NCI-H1417 treated with DMSO at 0.1 percent for 48 hours (cell line): Measurements from ENCODE around the gene RORC.
A peak's percentile ranks its signal among the peaks of the same experiment; 100 is the strongest.

Experiments
- DNase-seq: peaks from one replicate; lab custom pipeline; 2025; lab: John Stamatoyannopoulos, UW

RORC gene

DNA sequence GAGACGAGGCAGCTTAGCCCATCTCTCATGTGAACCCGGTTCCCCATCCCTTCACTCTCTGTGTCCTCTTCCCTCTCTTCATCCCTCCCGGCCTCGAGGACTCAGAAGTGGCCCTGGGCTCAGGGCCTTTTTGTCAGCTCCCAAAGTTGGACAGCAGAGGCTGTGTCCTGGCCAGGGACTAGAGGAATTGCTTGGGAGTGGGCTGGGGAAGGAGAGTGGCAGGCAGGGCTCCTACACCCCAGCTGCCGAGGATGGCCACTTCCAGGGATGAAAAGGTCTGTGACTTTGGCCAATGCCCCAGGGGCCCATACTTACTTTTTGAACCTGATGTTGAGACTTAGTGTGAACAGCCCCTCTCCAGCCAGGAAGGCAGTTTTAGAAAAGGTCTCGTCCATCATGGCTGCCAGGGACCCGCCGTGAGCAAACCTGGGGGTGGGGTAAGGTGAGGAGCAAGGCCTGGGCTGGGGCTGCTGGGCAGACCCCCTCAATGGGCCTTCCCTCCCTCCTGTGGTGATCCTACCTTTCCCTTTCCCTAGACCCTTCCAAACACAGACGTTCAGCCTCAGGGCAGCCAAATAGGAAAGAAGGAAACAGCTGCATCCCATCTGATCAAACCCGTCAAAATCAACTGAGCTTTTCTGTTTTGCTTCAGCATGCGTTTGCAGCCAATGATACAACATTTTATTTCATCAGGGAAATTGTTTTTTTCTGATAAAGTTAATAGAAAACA, 16.4 kb upstream of the RORC start:
- DNase-seq, result no peak

DNA sequence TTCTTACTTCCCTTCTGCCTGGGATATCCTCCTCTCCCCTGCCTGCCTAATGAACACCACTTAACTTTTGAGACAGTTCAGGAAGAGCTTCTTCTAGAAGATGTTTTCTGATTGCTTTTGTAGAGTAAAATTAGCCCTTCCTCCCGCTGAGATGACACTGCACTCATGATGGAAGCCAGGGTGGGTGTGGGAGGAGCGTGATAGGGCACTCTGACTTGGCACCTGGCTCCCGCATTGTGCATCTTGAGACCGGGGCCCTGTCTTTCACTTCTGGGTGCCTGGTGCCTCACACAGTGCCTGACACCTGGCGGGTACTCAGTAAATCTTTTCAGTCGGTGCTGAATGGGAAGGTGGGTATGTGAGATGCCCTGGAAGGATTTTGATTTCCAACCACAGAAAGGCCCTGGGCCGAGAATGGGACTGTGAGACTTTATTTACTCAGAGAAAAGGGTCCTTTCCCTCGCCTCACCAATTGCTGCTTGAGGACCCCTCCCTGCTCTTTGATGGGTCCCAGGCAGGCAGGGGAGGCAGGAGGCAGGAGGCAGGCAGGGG, 15.2 kb upstream of the RORC start:
- DNase-seq, result no peak

DNA sequence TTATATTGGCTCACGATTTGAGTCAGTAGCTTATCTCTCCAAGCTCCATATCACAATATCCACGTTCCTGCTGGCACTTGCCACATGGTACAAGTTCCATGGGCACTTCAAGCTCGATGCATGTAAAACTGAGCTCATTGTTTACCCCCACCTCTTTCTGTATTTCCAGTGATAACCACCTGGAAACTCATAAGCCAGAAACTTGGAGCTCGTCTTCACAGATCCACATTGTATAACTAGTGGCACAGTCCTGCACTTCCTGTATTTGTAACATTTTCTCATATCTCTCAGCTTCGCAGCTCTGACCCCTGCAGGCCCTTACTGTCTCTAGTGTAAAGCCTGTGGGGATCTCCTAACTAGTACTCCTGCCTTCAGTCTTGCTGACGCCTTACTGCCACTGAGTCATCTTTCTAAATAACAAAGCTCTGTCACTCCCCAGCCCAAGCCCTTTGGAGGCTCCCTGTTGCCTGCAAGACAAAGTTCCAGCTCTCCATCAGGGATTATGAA, 14.5 kb upstream of the RORC start:
- DNase-seq, result no peak

DNA sequence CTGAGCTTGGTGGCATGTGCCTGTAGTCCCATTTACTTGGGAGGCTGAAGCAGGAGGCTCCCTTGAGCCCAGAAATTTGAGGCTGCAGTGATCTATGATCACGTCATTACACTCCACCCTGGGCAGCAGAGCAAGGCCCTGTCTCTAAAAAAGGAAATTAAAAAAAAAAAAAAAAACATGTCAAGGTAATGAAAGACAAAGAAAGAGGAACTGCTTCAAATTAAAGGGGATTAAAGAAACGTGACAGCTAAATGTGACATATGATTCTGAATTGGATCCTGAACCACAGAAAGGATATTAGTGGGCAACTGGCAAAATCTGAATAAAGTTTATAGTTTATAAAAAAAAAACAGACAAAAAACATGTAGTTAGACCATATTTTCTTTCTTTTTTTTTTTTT, 11.8 kb upstream of the RORC start:
- DNase-seq, result no peak

DNA sequence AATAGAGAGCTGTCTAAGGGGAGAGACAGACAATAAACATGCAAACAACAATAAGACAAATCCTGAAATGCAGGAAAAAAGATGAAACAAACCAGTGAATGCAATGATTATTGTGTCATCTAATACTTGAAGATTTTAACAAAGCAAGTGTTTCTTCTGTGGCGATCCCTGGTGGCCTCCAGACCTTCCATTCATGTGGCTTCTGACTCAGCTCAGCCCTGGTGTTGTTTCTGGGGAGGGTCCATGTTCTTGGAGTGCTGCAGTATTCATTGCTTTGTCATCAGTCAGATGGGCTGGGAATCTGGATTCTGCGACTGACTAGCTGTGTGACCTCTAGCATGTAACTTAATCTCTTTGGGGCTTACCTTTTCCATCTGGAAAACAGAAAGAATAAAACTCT, 9.5 kb upstream of the RORC start:
- no peak for DNase-seq

DNA sequence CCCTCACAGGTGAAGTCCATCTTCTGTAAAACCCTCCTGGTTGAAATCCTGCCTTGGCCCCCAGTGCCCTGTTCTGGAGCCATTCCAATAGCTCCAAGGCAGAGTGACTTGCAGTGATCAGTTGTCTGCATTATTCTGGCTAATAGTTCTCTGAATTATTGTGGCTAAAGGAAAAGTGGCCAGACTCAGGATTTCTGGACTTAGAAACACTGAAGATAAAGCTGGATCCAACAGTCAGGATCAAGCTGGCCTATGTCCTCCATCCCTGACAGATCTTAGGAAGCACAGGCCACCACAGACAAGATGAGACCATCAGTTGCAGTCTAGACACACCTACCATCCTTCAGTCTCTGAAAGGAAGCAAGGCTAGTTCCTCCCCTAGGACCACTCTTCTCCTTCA, 8.8 kb upstream of the RORC start:
- DNase-seq, result no peak

DNA sequence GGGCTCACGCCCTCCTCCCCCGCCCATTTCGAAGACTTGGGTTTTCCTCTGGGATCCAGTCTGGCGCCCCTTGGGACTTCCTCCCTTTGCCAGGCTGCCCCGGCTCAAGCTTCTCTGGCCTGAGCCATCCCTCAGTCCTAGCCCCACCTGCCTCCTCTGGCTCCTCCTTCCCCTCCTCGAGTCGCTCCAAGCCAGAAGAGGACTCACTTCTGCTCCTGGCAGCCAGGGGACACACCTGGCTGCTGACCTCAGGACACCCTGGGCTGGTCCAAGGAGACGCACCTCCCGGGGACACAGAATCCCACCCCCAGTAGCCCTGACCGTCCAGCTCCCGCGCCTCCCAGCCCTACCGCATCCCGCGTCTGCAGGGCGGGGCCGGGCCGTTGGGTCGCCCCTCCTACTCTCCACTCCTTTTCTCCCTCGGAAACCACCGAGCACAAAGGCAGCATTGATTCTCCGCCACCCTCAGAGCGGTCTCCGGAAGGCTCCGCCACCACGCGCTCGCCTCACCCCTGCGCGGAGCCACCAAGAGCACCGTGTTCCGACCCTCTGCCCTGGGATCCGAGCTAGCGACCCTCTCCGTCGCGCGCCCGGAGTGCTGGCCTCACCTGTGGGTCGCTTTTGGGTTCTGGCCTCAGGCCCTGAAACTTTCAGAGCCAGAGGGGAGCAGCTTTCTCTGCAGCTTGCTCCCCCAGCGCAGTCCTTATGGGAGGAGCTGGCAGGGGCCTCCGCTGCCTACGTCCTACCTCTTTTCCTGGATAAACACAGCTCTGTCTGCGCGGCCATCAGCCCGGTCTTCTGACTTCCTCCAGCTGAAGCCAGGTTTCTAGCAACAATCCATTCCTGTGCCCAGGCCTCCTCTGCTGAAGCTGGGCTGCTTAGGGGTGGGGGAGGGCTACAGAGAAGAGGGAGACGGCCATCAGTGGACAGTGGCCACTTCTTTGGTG, 8.1 kb upstream of the RORC start, which contains the start of gene C2CD4D:
C2CD4D (minus strand) TSS at position 364 of the 947 bp plus-strand sequence. CDS start 831 bp downstream, outside the sequence.
- peak; percentile 20 for DNase-seq

DNA sequence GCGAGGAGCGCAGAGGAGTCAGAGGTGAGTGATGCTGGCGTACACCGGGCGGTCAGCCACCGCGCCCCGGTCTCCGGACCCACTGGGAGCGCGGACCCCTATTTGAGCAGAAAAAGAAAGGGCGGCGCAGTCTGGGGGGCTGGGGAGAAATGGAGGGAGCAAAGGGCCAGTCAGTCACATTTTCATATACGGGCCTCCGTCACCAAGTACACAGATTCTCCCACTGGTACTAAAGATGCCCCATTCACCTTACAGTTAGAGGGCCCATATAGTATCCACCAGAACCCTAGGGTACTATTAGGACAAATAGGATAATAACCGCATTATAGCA, 7.4 kb upstream of the RORC start:
- no peak for DNase-seq

DNA sequence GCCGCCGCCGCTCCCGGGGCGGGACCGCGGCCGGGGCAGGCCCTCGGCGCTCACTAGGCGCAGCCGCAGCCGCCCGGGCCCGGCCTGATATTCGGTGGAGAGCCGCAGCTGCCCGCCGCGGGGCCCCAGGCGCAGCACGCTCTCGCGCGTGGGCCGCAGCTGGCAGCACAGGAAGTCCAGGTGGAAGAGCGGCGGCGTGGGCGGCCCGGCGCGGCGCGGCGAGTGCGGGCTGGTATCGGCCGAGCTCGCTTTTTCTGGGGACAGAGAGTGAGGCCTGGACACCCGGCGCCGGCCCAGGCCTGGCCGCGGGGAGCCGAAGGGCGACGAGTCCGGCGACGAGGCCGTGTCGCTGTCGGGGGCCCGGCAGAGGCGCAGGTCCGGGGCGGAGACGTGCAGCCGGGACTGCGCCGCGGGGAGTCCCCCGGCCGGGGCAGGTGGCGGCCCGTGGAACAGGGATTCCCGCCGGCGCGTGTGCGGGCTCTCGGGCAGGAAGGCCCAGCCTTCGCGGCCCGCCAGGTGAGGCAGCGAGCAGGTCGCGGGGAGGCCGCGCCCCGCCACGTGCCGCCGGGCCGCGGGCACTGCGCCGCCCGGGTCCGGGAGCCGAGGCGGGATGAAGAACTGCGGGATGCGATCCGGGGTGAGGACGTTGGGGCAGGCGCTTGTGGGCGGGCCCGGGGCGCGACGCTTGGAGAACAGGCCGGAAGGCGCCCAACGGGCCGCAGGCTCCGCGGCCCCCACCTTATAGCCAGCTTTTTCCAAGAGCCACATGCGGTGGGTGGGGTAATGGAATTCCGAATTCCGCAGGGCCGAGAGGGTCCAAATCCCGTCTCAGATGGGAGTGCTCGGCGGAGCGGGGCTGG, 6.8 kb upstream of the RORC start:
- no peak for DNase-seq

DNA sequence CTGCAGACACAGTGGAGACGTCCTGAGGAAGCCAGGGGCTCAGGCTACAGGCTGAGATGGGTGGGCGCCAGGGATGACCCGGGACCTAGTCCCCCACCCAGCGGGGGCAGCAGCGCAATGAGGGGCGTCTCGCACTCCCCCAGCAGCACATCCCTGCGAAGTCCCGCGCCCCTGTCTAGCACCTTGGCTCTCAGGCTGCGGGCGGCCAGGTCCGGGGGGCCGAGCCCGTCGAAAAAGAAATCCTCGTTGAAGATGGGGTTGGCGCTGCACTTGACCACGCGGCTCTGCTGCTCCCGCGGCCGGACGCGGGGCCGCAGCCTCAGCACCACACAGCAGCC, 6.3 kb upstream of the RORC start:
- DNase-seq, result no peak

DNA sequence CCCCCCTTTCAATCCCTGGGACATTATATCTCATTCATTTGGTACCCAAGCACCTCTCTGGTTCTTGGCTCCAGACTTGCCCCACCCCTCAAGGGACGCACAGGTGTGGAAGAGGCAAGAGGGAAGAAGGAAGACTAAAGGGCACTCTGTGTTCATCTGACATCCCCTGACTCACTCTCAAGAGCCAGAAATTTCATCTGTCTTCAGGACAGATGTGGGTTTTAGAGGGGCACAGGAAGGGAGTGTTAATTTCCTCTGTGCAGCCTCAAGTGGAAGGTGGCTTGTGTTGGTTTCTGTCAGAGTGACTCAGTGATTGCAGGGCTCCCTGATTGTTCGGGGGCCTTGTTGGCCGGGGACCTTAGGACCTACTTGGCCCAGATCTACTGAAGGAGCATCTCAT, 5.6 kb upstream of the RORC start:
- DNase-seq, result no peak

DNA sequence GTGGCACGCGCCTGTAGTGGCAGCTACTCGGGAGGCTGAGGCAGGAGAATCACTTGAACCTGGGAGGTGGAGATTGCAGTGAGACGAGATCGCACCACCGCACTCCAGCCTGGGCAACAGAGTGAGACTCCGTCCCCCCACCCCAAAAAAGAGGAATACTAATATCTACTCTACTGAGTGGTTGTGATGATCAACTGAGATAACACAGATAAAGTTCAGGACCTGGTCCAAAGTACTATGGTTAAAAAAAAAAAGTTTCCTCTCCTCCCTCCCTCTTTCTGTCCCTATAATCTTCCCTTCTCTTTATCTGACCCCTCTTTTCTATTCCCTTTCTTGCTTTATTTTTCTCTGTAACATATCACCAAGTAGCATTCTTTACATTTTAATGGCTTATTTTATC, 4.0 kb upstream of the RORC start:
- no peak for DNase-seq

DNA sequence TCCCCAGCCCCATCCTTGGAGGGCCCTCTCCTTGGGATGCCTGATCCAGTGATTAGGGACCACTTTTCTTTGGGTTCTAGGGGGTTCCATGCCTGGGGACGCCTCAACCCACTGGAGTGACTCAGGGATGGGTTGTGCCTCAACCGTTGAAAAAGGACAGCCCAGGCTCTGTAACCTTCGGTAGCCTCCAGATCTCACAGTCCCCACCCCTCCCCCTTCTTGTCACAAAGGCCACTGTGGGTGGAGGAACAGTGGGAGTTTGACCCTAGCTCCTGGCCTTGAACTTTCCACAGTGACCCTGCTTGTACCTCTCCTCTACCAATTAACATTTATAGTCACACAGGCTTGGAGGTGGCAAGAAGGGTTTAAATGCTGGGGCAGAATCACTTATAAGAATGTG, 2.6 kb upstream of the RORC start:
- no peak for DNase-seq

DNA sequence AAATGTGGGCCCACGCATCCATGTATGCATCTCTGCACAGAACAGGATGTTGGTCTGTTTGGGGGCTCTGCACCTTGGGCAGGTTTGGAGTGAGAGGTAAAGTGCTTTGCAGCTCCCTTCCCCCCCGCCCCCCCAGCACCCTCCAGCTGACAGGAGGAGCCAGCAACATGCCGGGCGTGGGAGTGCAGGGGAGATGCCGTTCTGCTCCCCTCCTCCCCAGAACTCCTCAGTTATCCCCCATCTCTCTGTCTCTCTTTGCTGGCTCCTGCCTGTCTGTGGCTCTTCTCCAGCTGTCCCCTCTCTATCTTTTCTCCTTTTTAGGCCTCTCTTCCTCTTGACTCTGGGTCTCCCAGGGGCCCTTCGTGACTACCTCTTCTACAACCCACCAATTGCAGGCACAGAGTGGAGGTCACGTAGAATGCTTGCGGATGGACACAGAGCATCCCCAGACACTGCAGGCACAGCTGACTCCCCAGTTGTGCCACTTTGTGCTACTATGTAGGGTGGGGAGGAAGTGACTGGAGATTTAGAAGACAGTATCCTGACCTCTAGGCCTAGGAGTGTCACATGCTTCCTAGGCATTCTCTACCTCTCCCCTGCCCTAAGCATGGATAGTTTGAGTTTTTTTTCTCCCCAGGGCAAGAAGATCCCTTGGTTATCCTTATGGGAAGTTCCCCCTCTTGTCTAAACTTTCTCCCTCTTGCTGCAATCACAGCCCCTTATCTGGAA, 1.7 kb upstream of the RORC start:
- no peak for DNase-seq

DNA sequence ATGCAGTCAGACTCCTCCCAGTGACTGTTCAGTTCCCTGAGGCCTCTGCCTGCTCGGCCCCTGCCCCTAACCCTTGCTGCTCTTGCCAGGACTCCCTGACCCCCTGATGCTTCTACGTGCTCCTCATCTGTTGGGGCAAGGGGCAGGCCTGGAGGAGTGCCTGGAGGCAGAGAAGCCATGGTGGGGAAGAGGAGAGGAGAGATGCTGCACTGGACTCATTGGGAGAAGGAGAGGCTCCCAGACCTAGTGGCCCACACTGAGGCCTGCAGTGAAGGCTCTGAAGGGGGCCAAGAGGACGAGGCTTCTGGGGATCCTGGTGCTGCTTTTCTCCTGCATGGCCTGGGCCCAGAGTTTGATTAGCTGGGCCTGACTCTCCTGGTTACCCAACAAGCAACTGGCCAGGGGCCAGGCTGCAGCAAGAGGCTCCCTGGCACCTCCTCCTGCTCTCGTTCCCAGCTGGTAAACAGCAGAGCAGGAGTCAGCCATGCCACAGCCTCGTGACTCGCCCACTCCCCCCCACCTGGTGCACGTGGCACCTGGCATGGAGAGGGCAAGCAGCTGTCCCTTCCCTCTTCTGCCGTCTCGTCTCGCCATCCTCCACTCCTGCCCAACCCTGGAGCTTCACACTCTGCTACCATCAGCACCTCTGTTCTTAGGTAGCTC, 847 bp upstream of the RORC start:
- no peak for DNase-seq

DNA sequence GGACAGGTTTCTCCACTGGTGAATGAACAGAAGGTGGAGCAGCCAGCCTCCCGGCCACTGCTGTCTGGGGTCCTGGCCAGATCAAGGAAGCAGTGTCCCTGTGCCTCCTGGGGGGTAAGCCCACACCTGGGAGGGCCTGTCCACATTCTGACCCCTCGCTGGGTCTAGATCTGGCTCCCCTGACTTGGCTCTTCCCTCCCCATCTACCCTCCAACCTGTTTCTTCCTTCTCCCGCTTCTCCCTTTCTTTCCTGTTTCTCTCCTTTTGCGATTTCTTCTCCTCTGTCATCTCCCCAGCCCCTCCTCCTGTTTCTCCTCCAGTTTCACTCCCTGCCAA, 378 bp downstream of the RORC start:
- DNase-seq, result no peak

DNA sequence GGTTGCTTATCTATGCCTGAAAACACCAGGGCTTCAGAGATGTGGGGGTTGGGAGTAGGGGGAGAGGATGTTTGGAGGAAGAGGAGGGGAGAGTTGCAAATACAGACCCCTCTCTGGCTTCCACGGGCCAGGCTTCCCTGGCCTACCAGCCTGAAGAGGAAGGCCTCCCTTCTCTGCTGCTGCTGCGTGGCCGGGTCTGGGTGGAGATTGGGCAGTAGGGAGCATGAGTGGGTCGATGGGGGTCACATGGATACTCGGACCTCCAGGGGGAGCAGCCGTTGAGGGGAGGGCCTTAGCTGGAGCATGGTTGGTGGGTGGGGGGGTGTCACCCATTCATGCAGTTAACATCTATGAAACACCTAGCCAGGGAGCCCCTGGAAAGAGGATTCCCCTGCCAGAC, 1.5 kb downstream of the RORC start:
- no peak for DNase-seq

DNA sequence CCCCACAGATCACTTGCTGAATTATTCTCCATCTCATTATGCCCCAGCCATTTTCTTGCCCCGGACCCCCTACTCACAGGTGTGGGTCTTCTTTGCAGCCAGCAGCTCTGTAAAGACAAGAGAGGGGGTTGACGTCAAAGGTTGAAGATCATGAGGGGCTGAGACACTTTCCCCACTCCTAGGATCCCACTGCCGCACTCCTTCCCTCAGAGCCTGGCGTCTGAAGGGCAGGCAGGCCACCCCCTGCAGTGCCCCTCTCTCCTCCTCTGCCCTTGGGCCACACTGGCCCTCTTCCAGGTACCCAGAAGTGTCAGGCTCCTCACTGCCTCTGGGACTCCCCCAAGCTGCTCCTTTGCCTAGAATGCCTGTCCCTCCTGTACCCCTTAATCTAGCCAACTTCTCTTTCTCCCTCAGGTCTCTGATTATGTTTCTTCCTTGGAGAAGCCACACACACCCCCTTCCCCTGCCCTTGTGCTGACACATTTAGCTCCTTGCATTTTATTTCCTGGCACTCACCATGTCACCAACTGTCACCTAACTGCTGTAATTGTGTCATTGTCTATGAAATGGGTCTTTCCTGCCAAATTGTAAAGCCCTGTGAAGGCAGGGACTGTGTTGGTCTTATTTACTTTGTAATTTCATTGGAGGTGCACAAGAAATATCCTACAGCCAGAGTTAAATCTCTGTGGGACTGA, 2.1 kb downstream of the RORC start:
- no peak for DNase-seq

DNA sequence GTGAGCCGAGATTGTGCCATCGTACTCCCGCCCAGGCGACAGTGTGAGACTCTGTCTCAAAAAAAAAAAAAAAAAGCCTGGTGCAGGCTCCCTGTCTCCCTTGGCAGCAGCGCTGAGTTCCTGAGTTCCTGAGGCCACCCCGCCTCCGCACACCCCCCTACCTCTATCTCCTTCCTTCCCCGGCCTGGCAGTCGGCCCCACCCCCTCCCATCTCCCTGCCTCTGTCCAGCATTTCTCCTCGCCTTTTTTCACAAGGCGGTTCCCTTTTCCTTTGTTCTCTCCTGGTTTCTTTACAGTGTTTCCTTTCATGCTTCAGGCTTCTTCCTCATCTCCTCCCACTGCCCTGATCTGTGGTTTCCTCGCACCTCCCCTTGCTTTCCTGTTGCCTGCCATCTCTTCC, 2.7 kb downstream of the RORC start:
- DNase-seq, result no peak

DNA sequence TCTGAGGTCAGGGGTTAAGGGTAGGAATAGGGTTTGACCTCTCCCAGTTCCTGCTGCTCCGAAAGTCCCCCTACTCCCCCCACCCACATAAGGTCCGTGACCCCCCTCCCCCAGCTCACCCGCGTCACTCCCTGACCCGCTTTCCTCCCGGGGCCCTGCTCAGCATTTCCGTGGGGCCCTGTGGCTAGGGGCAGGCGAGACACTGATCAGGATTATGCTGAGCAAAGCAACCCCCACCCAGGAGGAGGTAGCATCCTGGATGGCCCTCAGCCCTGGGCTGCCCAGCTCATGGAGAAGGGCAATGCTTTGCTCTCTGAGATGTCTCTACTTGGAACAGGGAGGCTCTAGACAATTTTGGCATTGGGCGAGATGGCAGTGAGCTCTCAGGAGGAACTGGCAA, 3.7 kb downstream of the RORC start:
- DNase-seq, result no peak
